ENCODE measurements around the gene HS6ST1.

GRCh38 chr2:128234613-128235012 lies 84.1 kb downstream of the HS6ST1 start:
- TF ChIP-seq CTCF (conservative IDR thresholded peaks at IDR 0.05; ENCODE audit: low read depth, low read length) (no peak), EZH2 (IDR thresholded peaks at IDR 0.05; ENCODE audit: borderline replicate concordance, low read depth, low read length, poor library complexity, severe bottlenecking) (no peak)

All from A673 (cell line).